Activated T-cell treated with anti-CD3 and anti-CD28 coated beads, Interleukin-2, amount 50 U/mL, for 48 hours (primary cell): ENCODE data around the gene DNAJC5.
A peak's percentile ranks its signal among the peaks of the same experiment; 100 is the strongest.
"Not testable (repeated sequence)": the region's sequence is repeated elsewhere in the genome, so short reads cannot be mapped to it uniquely, and the experiment has no call there.

Source experiments
- DNase-seq, 2 experiments: peaks; one replicate each; pipeline ENCODE4 v3.0.0-alpha.2; 2020

DNAJC5 gene

DNA sequence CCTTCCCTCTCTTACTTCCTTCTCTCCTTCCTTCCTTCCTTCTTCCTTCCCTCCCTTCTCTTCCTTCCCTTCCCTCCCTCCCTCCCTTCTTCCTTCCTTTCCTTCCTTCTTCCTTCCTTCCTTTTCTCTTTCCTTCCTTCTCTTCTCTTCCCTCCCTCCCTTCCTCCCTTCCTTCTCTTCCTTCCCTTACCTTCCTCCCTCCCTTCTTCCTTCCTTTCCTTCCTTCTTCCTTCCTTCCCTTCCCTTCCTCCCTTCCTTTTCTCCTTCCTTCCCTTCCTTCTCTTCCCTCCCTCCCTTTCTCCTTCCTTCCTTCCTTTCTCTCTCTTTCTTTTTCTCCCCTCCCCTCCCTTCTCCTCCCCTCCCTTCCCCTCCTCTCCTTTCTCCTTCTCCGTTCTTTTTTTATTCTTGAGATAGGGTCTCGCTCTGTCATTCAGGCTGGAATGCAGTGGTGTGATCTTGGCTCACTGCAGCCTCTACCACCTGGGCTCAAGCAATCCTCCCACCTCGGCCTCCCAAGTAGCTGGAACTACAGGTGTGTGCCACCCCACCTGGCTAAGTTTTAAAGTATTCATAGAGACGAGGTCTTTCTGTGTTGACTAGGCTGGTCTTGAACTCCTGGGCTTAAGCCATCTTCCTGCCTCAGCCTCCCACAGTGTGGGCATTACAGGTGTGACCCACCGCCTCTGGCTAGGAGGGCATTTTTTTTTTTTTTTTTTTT, 75.9 kb downstream of the DNAJC5 start:
- DNase-seq, result peak; percentile 17

- DNase-seq, result not testable (repeated sequence)
These were observed 77.0 kb downstream of the DNAJC5 start for GRCh38 chr20:63971960-63972311.

- no peak for DNase-seq
These were observed 77.6 kb downstream of the DNAJC5 start for GRCh38 chr20:63972312-63973159.

GRCh38 chr20:63973160-63973479, 78.2 kb downstream of the DNAJC5 start:
- DNase-seq, result no peak

GRCh38 chr20:63973636-63974401, 78.9 kb downstream of the DNAJC5 start:
- DNase-seq, result peak; percentile 83 to 86

GRCh38 chr20:63974402-63975200, 79.7 kb downstream of the DNAJC5 start:
- no peak for DNase-seq

DNA sequence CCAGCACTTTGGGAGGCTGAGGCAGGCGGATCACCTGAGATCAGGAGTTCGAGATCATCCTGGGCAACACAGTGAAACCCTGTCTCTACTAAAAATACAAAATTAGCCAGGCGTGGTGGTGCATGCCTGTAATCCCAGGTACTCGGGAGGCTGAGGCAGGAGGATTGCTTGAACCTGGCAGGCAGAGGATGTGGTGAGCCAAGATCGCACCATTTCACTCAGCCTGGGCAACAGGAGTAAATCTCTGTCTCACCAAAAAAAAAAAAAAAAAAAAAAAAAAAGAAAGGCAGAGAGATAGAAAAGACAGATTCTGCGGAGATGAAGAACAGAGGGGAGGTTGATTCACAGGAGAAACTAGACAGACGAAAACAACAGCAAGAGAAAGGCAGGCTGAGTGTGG, 81.6 kb downstream of the DNAJC5 start:
- DNase-seq, result not testable (repeated sequence)

- no peak for DNase-seq
These were observed 82.2 kb downstream of the DNAJC5 start for GRCh38 chr20:63976980-63977738.

DNA sequence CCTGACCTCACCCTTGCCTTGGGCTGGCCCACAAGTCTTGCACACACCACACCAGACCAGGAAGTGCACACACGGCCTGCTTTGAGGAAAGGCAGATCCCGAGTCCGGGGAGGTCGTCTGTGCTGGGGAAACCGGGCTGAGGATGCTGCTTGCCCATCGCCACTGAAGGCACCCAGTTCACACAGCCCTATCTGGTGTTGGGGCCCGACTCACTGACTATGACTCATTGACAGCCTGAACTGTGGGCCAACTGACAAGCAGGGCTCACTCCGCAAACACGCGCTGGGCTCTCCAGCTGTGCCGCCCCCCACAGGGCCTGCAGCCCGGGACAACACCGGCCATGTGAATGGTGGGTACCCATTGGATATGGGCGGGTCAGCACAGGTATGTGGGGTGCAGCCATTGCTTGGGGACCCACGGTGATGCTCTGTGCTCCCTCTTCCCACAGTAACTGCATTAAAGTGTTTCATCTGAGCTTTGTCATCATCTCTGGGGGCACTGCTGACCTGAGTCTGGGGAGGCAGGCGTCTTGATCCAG, 82.9 kb downstream of the DNAJC5 start:
- DNase-seq, result peak; percentile 80 to 81

DNA sequence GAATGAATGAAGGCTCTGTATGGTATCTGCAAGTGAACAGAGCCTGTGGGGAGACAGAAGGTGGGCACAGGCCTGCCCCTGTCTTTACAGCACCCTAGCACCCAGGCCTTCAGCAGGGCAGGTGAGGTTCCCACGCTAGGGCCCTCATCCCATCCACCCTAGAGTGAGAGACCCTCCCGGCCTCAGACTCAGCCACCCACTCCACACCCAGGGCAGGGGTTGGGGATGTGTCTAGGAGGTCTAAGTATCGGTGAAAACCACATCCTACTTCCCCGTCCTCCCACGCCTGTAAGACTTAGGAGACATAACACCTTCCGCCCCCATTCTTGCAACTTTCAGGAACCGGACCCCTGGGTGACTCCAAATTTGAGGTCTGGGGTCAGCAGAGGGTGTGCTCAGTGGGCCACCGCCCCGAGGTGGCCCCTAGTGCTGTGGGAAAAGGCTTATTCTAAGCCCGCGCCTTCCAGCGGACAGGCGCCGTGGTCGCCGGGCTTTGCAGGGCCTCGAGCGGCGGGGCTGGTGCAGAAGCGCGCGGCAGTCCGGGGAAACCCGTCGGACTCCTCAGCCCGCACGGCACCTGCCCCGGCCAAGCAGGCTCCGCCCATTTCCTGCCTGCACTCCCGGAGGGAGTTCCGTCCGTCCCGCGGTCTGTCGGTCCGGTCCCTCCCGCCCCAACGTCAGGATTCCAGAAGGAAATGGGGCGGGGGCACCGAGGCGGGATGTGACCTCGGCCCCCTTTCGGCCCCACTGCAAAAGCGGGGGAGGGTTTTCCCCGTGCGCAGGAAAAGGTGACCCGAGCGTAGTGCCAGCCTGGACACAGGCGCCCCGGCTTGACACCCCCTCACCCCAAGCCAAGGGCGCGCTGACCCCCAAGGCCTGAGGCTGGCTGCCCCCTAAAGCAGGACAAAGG, 83.6 kb downstream of the DNAJC5 start:
- peak; percentile 79 to 83 for DNase-seq

DNA sequence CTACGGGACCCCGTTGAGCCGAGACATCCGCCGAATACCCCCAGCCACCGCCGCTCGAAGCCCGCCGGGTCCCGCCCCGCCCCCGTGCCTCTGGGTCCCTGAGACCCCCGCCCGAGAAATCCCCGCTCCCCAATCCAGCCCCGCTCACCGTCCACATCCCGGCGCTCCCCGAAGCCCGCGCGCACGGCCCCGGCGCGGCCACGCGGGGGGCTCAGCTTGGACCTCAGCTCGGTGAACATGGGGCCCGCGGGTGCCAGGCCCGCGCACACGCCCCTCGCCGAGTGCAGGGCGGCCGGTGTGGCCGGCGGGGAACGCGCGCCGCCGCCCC, 84.3 kb downstream of the DNAJC5 start:
- no peak for DNase-seq

GRCh38 chr20:63979557-63980316, 84.8 kb downstream of the DNAJC5 start, which contains the start of gene SAMD10:
TSS of gene SAMD10 (minus strand) at chr20:63979642. CDS start at chr20:63979467, 175 bp downstream.
- peak; percentile 89 to 90 for DNase-seq

GRCh38 chr20:63980317-63980805, 85.4 kb downstream of the DNAJC5 start:
- DNase-seq, result peak in 1 of 2 experiments; percentile 60

- peak; percentile 96 to 97 for DNase-seq
These were observed 86.1 kb downstream of the DNAJC5 start, which contains the start of gene PRPF6 for GRCh38 chr20:63980806-63981728. TSS of gene PRPF6 (plus strand) at chr20:63981132. CDS start at chr20:63981246, 114 bp downstream.

DNA sequence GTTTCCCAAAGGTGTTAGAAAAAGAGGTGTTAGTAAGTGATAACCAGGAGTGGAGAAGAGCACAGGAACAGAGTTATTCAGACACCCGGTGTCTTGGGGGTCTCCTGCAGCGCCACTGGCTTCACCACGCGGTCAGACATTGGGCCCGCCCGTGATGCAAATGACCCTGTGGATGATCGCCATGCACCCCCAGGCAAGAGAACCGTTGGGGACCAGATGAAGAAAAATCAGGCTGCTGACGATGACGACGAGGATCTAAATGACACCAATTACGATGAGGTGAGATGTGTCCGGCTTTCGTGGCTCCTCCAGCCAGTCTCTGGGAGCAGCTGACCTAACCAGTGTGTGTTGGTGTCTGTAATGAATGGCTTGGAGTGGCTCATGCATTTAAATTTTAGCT, 88.0 kb downstream of the DNAJC5 start:
- no peak for DNase-seq
